HG02870 (cell line): ENCODE data around the gene CACNG6.
"Not testable (repeated sequence)": the region's sequence is repeated elsewhere in the genome, so short reads cannot be mapped to it uniquely, and the experiment has no call there.

Experiments
- ATAC-seq: cut with Tn5 transposase; IDR thresholded peaks from one replicate; pipeline ENCODE4 v1.9.1; 2021; ENCODE audit warnings: mild to moderate bottlenecking, moderate library complexity; ENCODE audit not compliant: unreplicated experiment

The CACNG6 gene

GRCh38 chr19:53998223-53998622, 6.8 kb downstream of the CACNG6 start:
- ATAC-seq: no peak

DNA sequence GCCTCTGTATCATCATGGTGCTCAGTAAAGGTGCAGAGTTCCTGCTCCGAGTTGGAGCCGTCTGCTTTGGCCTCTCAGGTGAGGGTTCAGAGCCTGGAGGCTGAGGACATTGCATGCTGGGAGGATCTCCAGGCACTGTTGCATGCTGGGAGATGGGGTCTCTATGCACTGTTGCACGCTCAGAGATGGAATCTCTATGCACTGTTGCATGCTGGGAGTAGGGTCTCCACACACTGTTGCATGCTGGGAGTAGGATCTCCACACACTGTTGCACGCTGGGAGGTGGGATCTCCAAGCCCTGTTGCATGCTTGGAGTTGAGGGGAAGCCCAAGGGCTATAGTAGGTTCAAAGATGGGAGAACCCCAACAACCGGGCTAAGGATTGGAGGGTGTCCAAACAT, 8.3 kb downstream of the CACNG6 start:
- no peak for ATAC-seq

DNA sequence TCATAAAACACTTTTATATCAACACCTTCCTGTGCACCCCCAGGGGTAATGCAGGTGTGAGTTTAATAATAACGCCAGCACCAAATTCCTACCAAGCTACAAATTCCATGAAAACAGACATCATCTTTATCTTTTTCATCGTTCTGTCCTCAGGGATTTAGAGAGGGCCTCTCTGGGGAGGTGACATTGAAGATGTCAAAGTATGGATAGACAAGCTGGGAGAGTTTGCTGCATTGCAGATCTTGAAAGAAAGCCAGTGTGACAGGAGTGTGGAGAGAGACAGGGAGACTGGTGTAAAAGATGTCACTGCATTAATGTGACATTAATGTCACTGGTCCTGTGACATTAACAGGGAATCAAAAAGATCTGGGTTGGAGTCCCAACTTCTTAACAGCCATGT, 10.1 kb downstream of the CACNG6 start:
- ATAC-seq: no peak

- ATAC-seq: no peak
These were observed 11.3 kb downstream of the CACNG6 start for GRCh38 chr19:54002495-54003315.

DNA sequence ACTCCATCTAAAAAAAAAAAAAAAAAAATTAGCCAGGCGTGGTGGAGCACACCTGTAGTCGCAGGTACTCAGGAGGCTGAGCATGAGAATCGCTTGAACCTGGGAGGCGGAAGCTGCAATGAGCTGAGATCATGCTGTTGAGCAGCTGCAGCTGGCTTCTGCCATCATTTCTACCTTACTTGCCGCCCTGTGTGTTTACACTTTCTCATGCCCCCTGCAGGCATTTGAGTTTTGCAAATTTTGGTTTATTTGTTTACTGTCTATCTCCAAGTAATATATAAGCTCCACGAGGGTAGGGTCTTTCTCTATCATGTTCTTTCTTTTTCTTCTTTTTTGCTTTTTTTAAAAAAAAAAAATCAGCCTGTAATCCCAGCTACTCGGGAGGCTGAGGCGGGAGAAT, 18.0 kb downstream of the CACNG6 start:
- no peak for ATAC-seq

DNA sequence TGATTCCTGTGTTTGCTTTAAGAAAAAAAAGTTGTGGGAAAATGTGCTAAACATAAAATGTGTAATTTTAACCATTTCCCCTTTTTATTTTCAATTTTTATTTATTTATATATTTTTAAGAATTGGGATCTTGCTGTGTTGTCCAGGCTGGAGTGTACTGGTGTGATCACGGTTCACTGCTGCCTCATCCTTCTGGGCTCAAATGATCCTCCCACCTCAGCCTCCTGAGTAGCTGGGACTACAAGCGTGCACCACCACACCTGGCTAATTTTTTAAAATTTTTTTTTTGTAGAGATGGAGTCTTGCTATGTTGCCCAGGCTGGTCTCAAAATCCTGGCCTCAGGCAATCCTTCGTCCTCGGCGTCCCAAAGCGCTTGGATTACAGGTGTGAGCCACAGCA, 19.0 kb downstream of the CACNG6 start:
- ATAC-seq: no peak

GRCh38 chr19:54011507-54012211, 20.2 kb downstream of the CACNG6 start:
- ATAC-seq: no peak

GRCh38 chr19:54013866-54014265, 22.4 kb downstream of the CACNG6 start:
- ATAC-seq: no peak

GRCh38 chr19:54014920-54015560, 23.6 kb downstream of the CACNG6 start:
- ATAC-seq: no peak

GRCh38 chr19:54017261-54017660, 25.8 kb downstream of the CACNG6 start:
- ATAC-seq: no peak

GRCh38 chr19:54021363-54021762, 29.9 kb downstream of the CACNG6 start:
- no peak for ATAC-seq

- no peak for ATAC-seq
These were observed 30.5 kb downstream of the CACNG6 start for GRCh38 chr19:54021932-54022331.

GRCh38 chr19:54023191-54023590, 31.8 kb downstream of the CACNG6 start:
- no peak for ATAC-seq

DNA sequence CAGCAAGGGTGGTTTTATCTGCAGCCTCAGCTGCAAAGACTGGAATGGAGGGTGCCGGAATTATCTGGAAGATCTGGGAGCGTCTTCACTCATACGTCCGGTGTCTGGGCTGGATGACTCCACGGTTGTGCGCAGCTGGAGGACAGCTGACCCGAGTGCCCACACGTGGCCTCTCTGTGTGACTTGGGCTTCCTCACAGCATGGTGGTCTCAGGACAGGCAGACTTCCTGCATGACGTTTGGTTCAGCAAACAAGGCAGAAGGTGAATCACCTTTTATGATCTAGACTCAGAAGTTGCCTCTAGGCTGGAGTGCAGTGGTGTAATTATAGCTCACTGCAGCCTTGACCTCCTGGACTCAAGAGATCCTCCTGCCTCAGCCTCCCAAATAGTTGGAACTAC, 33.2 kb downstream of the CACNG6 start:
- ATAC-seq: no peak

GRCh38 chr19:54026656-54027055, 35.2 kb downstream of the CACNG6 start:
- ATAC-seq: no peak

DNA sequence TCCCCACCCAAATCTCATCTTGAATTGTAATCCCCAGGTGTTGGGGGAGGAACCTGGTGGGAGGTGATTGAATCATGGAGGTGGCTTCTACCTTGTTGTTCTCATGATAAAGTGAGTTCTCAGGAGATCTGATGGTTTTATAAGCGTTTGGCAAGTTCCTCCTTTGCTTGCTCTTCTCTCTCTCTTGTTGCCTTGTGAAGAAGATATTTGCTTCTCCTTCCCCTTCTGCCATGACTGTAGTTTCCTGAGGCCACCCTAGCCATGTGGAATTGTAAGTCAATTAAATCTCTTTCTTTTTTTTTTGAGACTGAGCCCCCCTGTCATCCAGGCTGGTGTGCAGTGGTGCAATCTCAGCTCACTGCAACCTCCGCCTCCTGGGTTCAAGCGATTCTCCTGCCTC, 37.9 kb downstream of the CACNG6 start:
- ATAC-seq: no peak

DNA sequence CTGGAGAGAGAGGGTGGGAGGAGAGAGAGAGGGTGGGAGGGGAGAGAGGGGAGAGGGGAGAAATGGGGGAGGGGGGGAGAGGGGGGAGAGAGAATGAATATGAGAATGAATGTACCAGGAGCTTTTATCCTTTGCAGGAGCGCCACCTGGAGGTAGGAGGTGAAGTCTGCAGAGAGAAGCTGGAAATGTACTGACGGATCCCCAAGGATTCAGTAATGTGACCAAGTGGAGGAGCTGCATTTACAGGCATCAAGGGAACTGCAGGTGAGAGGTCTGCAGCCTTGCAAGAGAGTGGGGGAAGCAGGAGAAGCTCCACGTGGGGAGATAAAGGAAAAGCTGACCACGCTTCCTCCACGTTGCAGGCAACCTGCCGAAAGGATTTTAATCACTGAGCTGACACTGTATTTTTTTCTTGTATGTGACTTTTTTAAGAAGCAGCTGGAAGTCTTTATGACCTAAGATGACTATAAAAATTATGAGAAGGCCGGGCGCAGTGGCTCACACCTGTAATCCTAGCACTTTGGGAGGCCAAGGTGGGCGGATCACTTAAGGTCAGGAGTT, 38.6 kb downstream of the CACNG6 start:
- no peak for ATAC-seq

- no peak for ATAC-seq
These were observed 39.6 kb downstream of the CACNG6 start for GRCh38 chr19:54030895-54031586.

DNA sequence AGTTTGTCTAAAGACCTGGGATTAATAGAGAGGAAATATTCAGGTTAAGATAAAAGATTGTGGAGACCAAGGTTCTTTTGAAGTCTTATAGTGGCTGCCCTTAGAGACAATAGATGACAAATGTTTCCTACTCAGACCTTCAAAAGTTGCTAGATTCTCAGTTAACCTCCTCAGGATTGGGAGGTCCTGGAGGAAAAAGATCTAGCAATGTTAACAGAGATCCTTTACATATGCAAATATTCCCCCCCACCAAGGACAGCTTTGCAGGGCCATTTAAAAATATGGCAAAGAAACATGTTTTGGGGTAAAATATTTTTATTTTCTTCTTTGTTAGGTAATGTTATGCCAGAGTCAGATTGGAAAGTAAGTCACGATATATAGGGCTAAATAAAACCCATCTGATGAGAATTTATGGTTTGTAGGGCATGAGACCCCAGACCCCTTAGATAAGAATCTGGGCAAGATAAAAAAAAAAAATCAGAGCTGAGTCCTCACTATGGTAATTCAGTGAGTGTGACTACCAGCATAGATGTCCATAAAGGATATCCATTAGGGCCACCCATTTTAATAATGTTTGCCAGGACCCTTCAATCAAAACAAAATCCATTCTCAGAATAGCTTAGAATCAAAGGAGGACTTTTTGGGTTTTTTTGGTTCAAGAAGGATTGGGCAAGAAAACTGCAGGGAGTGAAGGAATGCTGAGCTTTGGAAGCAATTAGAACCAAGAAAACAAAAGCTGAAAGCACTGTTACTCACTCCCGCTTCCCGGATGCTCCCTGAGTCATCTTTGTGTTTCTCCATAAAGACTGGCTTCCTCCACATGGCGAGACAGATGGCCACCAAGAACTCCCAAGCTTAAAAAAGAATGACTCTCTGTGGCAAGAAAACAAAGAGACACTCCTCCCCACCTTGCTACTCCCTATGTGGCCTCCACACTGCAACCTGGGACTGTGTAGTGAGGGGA, 44.1 kb downstream of the CACNG6 start:
- no peak for ATAC-seq

GRCh38 chr19:54036542-54036941, 45.1 kb downstream of the CACNG6 start:
- not testable (repeated sequence) for ATAC-seq
